H9 (cell line): Measurements from ENCODE around the gene COX7A2L. TPM values are rescaled to one million over a fixed set of nuclear protein-coding genes. Genes with fewer than 3 reads are reported as not detected.

Experiments used
- DNase-seq: peaks from one replicate; pipeline ENCODE4 v3.0.0-alpha.2; 2017
- H2AFZ ChIP-seq: one replicate; pipeline ENCODE4 v1.6.1; 2013; ENCODE audit warnings: mild to moderate bottlenecking, low read length, control low read depth, moderate library complexity
- H2AK5ac ChIP-seq: 2 replicates; pipeline ENCODE4 v1.6.1; 2013; ENCODE audit warnings: low read length, control low read depth, mixed read lengths; ENCODE audit not compliant: insufficient read length
- H2BK120ac ChIP-seq: one replicate; pipeline ENCODE4 v1.6.1; 2013; ENCODE audit warnings: low read depth, mild to moderate bottlenecking, low read length, control low read depth, inconsistent platforms; ENCODE audit not compliant: poor library complexity, severe bottlenecking
- H2BK12ac ChIP-seq: 2 replicates; pipeline ENCODE4 v1.6.1; 2013; ENCODE audit warnings: low read length, control low read depth, mixed read lengths, low read depth; ENCODE audit not compliant: insufficient read length
- H2BK15ac ChIP-seq: 2 replicates; pipeline ENCODE4 v1.6.1; 2013; ENCODE audit warnings: low read depth, low read length, control low read depth
- H2BK20ac ChIP-seq: one replicate; pipeline ENCODE4 v1.6.1; 2013; ENCODE audit warnings: low read depth, mild to moderate bottlenecking, low read length, control low read depth, inconsistent platforms; ENCODE audit not compliant: poor library complexity, severe bottlenecking
- H2BK5ac ChIP-seq: 2 replicates; pipeline ENCODE4 v1.6.1; 2013; ENCODE audit warnings: low read length, control low read depth, mixed read lengths; ENCODE audit not compliant: insufficient read length
- H3K14ac ChIP-seq: 2 replicates; pipeline ENCODE4 v1.6.1; 2013; ENCODE audit warnings: low read length, control low read depth; ENCODE audit not compliant: insufficient read depth
- H3K18ac ChIP-seq: 2 replicates; pipeline ENCODE4 v1.6.1; 2013; ENCODE audit warnings: low read depth, mild to moderate bottlenecking, mixed read lengths, low read length, control low read depth; ENCODE audit not compliant: insufficient read length
- H3K23ac ChIP-seq: 2 replicates; pipeline ENCODE4 v1.6.1; 2013; ENCODE audit warnings: low read length, control low read depth, mixed read lengths, low read depth; ENCODE audit not compliant: insufficient read length
- H3K23me2 ChIP-seq: 2 replicates; pipeline ENCODE4 v1.6.1; 2013; ENCODE audit warnings: low read depth, mild to moderate bottlenecking, mixed read lengths, low read length, control low read depth; ENCODE audit not compliant: insufficient read length, poor library complexity, severe bottlenecking
- H3K27ac ChIP-seq: 2 replicates; pipeline ENCODE4 v1.5.1; 2013; ENCODE audit warnings: low read length, control low read depth, mixed read lengths, low read depth; ENCODE audit not compliant: insufficient read length
- H3K27me3 ChIP-seq: 2 replicates; pipeline ENCODE4 v1.6.1; 2013; ENCODE audit warnings: low read length, control low read depth, inconsistent platforms; ENCODE audit not compliant: insufficient read depth
- H3K4ac ChIP-seq: 2 replicates; pipeline ENCODE4 v1.6.1; 2013; ENCODE audit warnings: low read depth, mild to moderate bottlenecking, control low read depth, inconsistent platforms, low read length, moderate library complexity
- H3K4me1 ChIP-seq: 2 replicates; pipeline ENCODE4 v1.6.1; 2013; ENCODE audit warnings: low read length, control low read depth, inconsistent platforms; ENCODE audit not compliant: insufficient read depth
- H3K4me2 ChIP-seq: 2 replicates; pipeline ENCODE4 v1.6.1; 2013; ENCODE audit warnings: low read length, control low read depth, mixed read lengths; ENCODE audit not compliant: insufficient read length, insufficient read depth
- H3K56ac ChIP-seq: 2 replicates; pipeline ENCODE4 v1.6.1; 2013; ENCODE audit warnings: low read depth, mild to moderate bottlenecking, mixed read lengths, low read length, control low read depth; ENCODE audit not compliant: insufficient read length
- H3K79me1 ChIP-seq: 2 replicates; pipeline ENCODE4 v1.6.1; 2013; ENCODE audit warnings: low read depth, mild to moderate bottlenecking, moderate library complexity, low read length, control low read depth, inconsistent platforms; ENCODE audit not compliant: insufficient read depth, poor library complexity, severe bottlenecking
- H3K79me2 ChIP-seq: 2 replicates; pipeline ENCODE4 v1.6.1; 2013; ENCODE audit warnings: low read length, control low read depth, inconsistent platforms; ENCODE audit not compliant: insufficient read depth
- H3K9ac ChIP-seq: 2 replicates; pipeline ENCODE4 v1.6.1; 2013; ENCODE audit warnings: low read length, control low read depth, mixed read lengths; ENCODE audit not compliant: insufficient read length; ENCODE audit errors: extremely low read depth
- H3K9me3 ChIP-seq: one replicate; pipeline ENCODE4 v1.6.1; 2013; ENCODE audit warnings: low read depth, low read length, inconsistent platforms; ENCODE audit not compliant: control insufficient read depth
- H3T11ph ChIP-seq: one replicate; pipeline ENCODE4 v1.6.1; 2013; ENCODE audit warnings: mild to moderate bottlenecking, low read length, control low read depth, inconsistent platforms
- H4K20me1 ChIP-seq: one replicate; pipeline ENCODE4 v1.6.1; 2013; ENCODE audit not compliant: control insufficient read depth, insufficient read length, insufficient read depth
- H4K5ac ChIP-seq: 2 replicates; pipeline ENCODE4 v1.6.1; 2013; ENCODE audit warnings: low read depth, mild to moderate bottlenecking, mixed read lengths, low read length, control low read depth; ENCODE audit not compliant: insufficient read length
- H4K8ac ChIP-seq: replicated peaks from 2 replicates; pipeline ENCODE4 v1.6.1; 2013; ENCODE audit warnings: low read length, control low read depth, mixed read lengths, low read depth; ENCODE audit not compliant: insufficient read length
- H4K91ac ChIP-seq: 2 replicates; pipeline ENCODE4 v1.6.1; 2013; ENCODE audit warnings: low read depth, mild to moderate bottlenecking, moderate library complexity, mixed read lengths, low read length, control low read depth; ENCODE audit not compliant: insufficient read length
- H3K27ac Mint-ChIP-seq, 3 experiments: 2 replicates in 2 of 3; 3 replicates in 1 of 3; pipeline ENCODE4 v1.8.0; 2020 to 2021; ENCODE audit warnings: mixed read lengths in 3 of 3, mild to moderate bottlenecking in 1 of 3, moderate library complexity in 1 of 3
- H3K27me3 Mint-ChIP-seq: 2 replicates; pipeline ENCODE4 v1.8.0; 2021; ENCODE audit warnings: low read depth, mild to moderate bottlenecking, moderate library complexity, mixed read lengths
- H3K36me3 Mint-ChIP-seq, 3 experiments: 2 replicates in 2 of 3; 3 replicates in 1 of 3; pipeline ENCODE4 v1.8.0; 2020 to 2021; ENCODE audit warnings: low read depth in 3 of 3, mixed read lengths in 3 of 3; ENCODE audit not compliant: insufficient read depth in 1 of 3
- H3K4me1 Mint-ChIP-seq, 2 experiments: 2 replicates each; pipeline ENCODE4 v1.8.0; 2020; ENCODE audit warnings: mixed read lengths in 2 of 2
- H3K4me3 Mint-ChIP-seq, 2 experiments: 2 replicates in 1 of 2; 3 replicates in 1 of 2; pipeline ENCODE4 v1.8.0; 2020 to 2021; ENCODE audit warnings: mild to moderate bottlenecking in 2 of 2, mixed read lengths in 2 of 2, moderate library complexity in 1 of 2
- H3K9me3 Mint-ChIP-seq, 2 experiments: 2 replicates in 1 of 2; 3 replicates in 1 of 2; pipeline ENCODE4 v1.8.0; 2020; ENCODE audit warnings: mild to moderate bottlenecking in 2 of 2, mixed read lengths in 2 of 2, moderate library complexity in 1 of 2
- WGBS: extraction: QIAGEN DNeasy Blood & Tissue Kit; methylation state at CpG from one replicate; pipeline ENCODE4 v1.1.7; 2013; ENCODE audit warnings: missing lambda C conversion rate, low lambda C conversion rate, mixed read lengths; ENCODE audit not compliant: insufficient read length; ENCODE audit errors: extremely low coverage; 5-methylcytosine and 5-hydroxymethylcytosine counted together
- total RNA-seq: library from RNA; stranded (reverse); gene quantifications from 2 replicates; pipeline ENCODE4 v1.2.1, GENCODE V29; 2021
- TF ChIP-seq, protein P1 (sequence below): fragments of 200-600 bp; sonication (generic); conservative IDR thresholded peaks from 3 replicates; pipeline ENCODE4 v1.8.0; 2021; ENCODE audit warnings: antibody characterized with exemption, mild to moderate bottlenecking

COX7A2L gene
- total RNA-seq, 1 experiment from 2014 or later = 102 TPM

DNA sequence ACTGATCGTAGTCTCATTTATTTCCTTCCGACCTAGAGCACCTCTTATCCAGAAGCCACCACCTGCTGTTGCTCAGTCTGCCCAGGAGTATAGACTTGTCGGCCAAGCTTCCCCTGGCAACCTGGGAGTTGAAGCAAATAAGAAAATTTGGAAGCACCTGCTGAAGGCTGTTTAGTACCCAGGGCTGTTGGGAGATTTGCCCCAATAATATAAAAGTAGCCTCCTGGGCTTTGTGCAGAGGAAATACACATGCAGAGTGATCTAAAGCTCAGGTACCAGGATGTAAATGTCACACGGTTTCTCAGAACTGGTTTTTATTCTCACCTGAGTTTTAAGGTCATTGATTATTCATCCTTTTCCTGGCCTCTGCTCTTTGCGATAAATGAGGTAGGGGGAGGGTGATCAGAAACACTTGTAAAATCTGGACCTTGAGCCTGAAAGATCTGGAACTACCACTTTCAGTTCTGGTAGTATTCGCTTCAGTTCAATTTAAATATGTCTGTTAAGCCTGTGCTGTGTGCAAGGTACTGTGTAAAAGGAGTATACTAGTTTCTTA, 789 bp upstream of the COX7A2L start:
- Histone ChIP-seq H3K23ac (no peak overlapping the region), H2BK15ac (no peak overlapping the region), H3K79me2 (peaks cover 32% of the 10 kb centered on the region; the same call in 1 of the 2 replicates), H3K18ac (no peak overlapping the region), H2AK5ac (no peak overlapping the region), H4K20me1 (no peaks in the 10 kb centered on the region), H3K4ac (no peak overlapping the region), H2BK120ac (no peak overlapping the region), H2BK5ac (no peak overlapping the region), H3K4me1 (0 out of 2 replicates have a peak, but pooled peaks cover 2% of the 10 kb centered on the region), H4K5ac (no peak overlapping the region), H3K9ac (no peak overlapping the region), H4K91ac (no peak overlapping the region), H3K14ac (peak overlapping the region; percentile 82; the same call in 1 of the 2 replicates), H4K8ac (no peak overlapping the region), H3T11ph (no peak overlapping the region), H3K27me3 (no peaks in the 10 kb centered on the region), H3K79me1 (peaks cover 6% of the 10 kb centered on the region), H3K4me2 (peak overlapping the region; percentile 96), H2BK20ac (no peak overlapping the region), H3K23me2 (peaks cover 23% of the 10 kb centered on the region), H2BK12ac (no peak overlapping the region), H3K27ac (no peak overlapping the region), H3K56ac (no peak overlapping the region), H2AFZ (peak overlapping the region; percentile 65), H3K9me3 (no peaks in the 10 kb centered on the region)
- Mint-ChIP-seq H3K36me3 (no peaks in the 10 kb centered on the region), H3K4me3 (peak overlapping the region; percentile 94), H3K27me3 (no peaks in the 10 kb centered on the region), H3K27ac (peak overlapping the region; percentile 79 to 100 (median 92); a peak in 5 of 7 replicates), H3K4me1 (peaks cover 25 to 28% of the 10 kb centered on the region in 2 experiments), H3K9me3 (no peaks in the 10 kb centered on the region)
- TF ChIP-seq, protein P1, sequence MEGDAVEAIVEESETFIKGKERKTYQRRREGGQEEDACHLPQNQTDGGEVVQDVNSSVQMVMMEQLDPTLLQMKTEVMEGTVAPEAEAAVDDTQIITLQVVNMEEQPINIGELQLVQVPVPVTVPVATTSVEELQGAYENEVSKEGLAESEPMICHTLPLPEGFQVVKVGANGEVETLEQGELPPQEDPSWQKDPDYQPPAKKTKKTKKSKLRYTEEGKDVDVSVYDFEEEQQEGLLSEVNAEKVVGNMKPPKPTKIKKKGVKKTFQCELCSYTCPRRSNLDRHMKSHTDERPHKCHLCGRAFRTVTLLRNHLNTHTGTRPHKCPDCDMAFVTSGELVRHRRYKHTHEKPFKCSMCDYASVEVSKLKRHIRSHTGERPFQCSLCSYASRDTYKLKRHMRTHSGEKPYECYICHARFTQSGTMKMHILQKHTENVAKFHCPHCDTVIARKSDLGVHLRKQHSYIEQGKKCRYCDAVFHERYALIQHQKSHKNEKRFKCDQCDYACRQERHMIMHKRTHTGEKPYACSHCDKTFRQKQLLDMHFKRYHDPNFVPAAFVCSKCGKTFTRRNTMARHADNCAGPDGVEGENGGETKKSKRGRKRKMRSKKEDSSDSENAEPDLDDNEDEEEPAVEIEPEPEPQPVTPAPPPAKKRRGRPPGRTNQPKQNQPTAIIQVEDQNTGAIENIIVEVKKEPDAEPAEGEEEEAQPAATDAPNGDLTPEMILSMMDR = no peak; the same call in 2 of the 3 replicates
- WGBS = no CpG with 5 or more reads among the region's 6 CpGs
- no peak for DNase-seq
